HepG2 (cell line): ENCODE results near the gene PLA2G4B.

ENCODE experiments used
- CTCF ChIP-seq: sonication (generic); formaldehyde crosslinking; IDR thresholded peaks from 2 replicates; pipeline ENCODE4 v1.5.0; 2020; ENCODE audit warnings: mild to moderate bottlenecking, missing genetic modification reagents, moderate library complexity
- E2F5 ChIP-seq: sonication (generic); formaldehyde crosslinking; conservative IDR thresholded peaks from 2 replicates; pipeline ENCODE4 v1.4.0; 2020; ENCODE audit warnings: missing genetic modification reagents
- NR3C1 ChIP-seq: sonication (generic); formaldehyde crosslinking; IDR thresholded peaks from 2 replicates; pipeline ENCODE4 v1.4.0; 2020; ENCODE audit warnings: missing genetic modification reagents
- ZNF616 ChIP-seq: sonication (generic); formaldehyde crosslinking; IDR thresholded peaks from 2 replicates; pipeline ENCODE4 v1.5.0; 2020; ENCODE audit warnings: low read depth, mild to moderate bottlenecking, missing genetic modification reagents

GRCh38 chr15:41794081-41794480 is 44.6 kb upstream of the PLA2G4B start:
- TF ChIP-seq CTCF (no peak), E2F5 (no peak), NR3C1 (CRISPR knock-in tag) (no peak), ZNF616 (no peak)
